ENCODE data around the gene TAF3. TPM values are rescaled to one million over a fixed set of nuclear protein-coding genes. Genes with fewer than 3 reads are reported as not detected.

Gene TAF3
- polyA plus RNA-seq, 1 donor (not counting 4 experiments of a cell fraction or from before 2014, with no cell fraction given) = 2.0 TPM

DNA sequence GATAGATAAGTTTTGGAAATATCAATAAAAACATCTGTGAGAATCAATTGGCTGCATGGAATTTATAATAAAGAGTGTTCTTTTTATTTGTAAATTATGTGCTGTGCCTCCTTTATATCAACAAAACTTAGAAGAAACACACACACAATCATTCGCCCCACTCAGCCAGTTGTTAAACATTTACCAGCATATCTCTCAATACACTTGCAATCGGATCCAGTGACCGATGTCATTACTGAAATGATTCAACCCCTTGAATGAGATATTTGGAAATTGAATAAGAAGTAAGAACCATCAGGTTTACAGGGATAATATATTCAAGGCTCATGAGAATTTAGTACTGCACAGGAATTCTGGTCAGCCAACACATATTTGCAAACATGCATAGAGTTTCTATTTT is 35.6 kb downstream of the TAF3 start:
- peaks cover 10% of the 10 kb centered on the region for H3K79me2 ChIP-seq (ENCODE audit: control insufficient read depth, insufficient read depth, low read length)
- no peaks in the 10 kb centered on the region for H3K9me1 ChIP-seq (ENCODE audit: control insufficient read depth, extremely low read depth, insufficient read depth, low read length)
- H3K27me3 ChIP-seq (ENCODE audit: control insufficient read depth, extremely low read depth, insufficient read depth, low read length) = no peaks in the 10 kb centered on the region
- no peaks in the 10 kb centered on the region for H4K20me1 ChIP-seq (ENCODE audit: control insufficient read depth, extremely low read depth, insufficient read depth, low read length)
- H3K27ac ChIP-seq (ENCODE audit: control insufficient read depth, insufficient read depth, low read length) = no peak overlapping the region
- H2AFZ ChIP-seq (ENCODE audit: control insufficient read depth, low read length) = no peak overlapping the region
- no peak overlapping the region for H3K4me3 ChIP-seq (ENCODE audit: control insufficient read depth in 2 of 3, extremely low read depth in 1 of 3, insufficient read depth in 2 of 3, low read depth in 1 of 3, low read length in 3 of 3)
- no peak overlapping the region for H3K9ac ChIP-seq (ENCODE audit: control insufficient read depth, extremely low read depth, insufficient read depth, low read length)
- dilution Hi-C loops (cut with MboI; ENCODE audit: extremely low pct_ligation_motif_present, low sequenced_read_pairs) = no loop called here
- H3K4me2 ChIP-seq (ENCODE audit: control insufficient read depth, extremely low read depth, insufficient read depth, low read depth, low read length) = no peak overlapping the region
- no peak for FAIRE-seq
- H3K9me3 ChIP-seq (ENCODE audit: control insufficient read depth, low read depth, low read length) = no peaks in the 10 kb centered on the region
- no peaks in the 10 kb centered on the region for H3K4me1 ChIP-seq (ENCODE audit: control insufficient read depth, extremely low read depth, insufficient read depth, low read length)
- H3K36me3 ChIP-seq (ENCODE audit: control insufficient read depth in 2 of 2, extremely low read depth in 1 of 2, insufficient read depth in 2 of 2, low read length in 2 of 2) = no peaks in the 10 kb centered on the region
- no peak for TF ChIP-seq EZH2 (IDR thresholded peaks at IDR 0.05; ENCODE audit: low read length)
- TF ChIP-seq, protein P1, sequence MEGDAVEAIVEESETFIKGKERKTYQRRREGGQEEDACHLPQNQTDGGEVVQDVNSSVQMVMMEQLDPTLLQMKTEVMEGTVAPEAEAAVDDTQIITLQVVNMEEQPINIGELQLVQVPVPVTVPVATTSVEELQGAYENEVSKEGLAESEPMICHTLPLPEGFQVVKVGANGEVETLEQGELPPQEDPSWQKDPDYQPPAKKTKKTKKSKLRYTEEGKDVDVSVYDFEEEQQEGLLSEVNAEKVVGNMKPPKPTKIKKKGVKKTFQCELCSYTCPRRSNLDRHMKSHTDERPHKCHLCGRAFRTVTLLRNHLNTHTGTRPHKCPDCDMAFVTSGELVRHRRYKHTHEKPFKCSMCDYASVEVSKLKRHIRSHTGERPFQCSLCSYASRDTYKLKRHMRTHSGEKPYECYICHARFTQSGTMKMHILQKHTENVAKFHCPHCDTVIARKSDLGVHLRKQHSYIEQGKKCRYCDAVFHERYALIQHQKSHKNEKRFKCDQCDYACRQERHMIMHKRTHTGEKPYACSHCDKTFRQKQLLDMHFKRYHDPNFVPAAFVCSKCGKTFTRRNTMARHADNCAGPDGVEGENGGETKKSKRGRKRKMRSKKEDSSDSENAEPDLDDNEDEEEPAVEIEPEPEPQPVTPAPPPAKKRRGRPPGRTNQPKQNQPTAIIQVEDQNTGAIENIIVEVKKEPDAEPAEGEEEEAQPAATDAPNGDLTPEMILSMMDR (optimal IDR thresholded peaks at IDR 0.05 in 1 of 3, IDR thresholded peaks at IDR 0.05 in 1 of 3, conservative IDR thresholded peaks at IDR 0.05 in 1 of 3; ENCODE audit: extremely low read depth in 1 of 3, insufficient read depth in 2 of 3, low read length in 3 of 3) = no peak
- DNase-seq (ENCODE audit: low read depth, low spot score) = no peak

DNA sequence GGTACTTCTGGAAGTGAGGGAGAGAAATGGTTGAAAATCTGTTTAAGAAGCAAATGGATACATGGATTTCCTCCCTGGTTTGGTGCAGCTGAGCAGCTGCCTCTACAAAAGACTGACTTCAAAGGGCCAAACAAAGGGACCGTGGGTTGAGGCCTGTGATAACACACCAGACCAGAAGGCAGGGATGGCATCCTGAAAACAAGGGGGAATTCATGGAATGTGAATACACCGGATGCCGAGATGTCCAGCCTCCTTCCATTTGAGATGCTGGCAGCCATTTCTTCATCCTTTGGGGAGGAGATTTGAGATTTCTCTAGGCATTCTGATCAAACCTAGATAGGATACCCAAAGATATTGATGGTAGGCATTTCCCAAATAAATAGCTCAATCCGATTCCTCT is 36.9 kb downstream of the TAF3 start:
- no peaks in the 10 kb centered on the region for H3K36me3 ChIP-seq (ENCODE audit: control insufficient read depth in 2 of 2, extremely low read depth in 1 of 2, insufficient read depth in 2 of 2, low read length in 2 of 2)
- no peak for TF ChIP-seq EZH2 (IDR thresholded peaks at IDR 0.05; ENCODE audit: low read length)
- TF ChIP-seq, protein P1 (optimal IDR thresholded peaks at IDR 0.05 in 1 of 3, IDR thresholded peaks at IDR 0.05 in 1 of 3, conservative IDR thresholded peaks at IDR 0.05 in 1 of 3; ENCODE audit: extremely low read depth in 1 of 3, insufficient read depth in 2 of 3, low read length in 3 of 3) = no peak
- H3K4me3 ChIP-seq (ENCODE audit: control insufficient read depth in 2 of 3, extremely low read depth in 1 of 3, insufficient read depth in 2 of 3, low read depth in 1 of 3, low read length in 3 of 3) = no peak overlapping the region
- H3K4me1 ChIP-seq (ENCODE audit: control insufficient read depth, extremely low read depth, insufficient read depth, low read length) = no peaks in the 10 kb centered on the region
- no peaks in the 10 kb centered on the region for H3K9me3 ChIP-seq (ENCODE audit: control insufficient read depth, low read depth, low read length)
- H3K9me1 ChIP-seq (ENCODE audit: control insufficient read depth, extremely low read depth, insufficient read depth, low read length) = no peaks in the 10 kb centered on the region
- H3K4me2 ChIP-seq (ENCODE audit: control insufficient read depth, extremely low read depth, insufficient read depth, low read depth, low read length) = no peak overlapping the region
- H3K27me3 ChIP-seq (ENCODE audit: control insufficient read depth, extremely low read depth, insufficient read depth, low read length) = no peaks in the 10 kb centered on the region
- H3K9ac ChIP-seq (ENCODE audit: control insufficient read depth, extremely low read depth, insufficient read depth, low read length) = no peak overlapping the region
- no peak overlapping the region for H2AFZ ChIP-seq (ENCODE audit: control insufficient read depth, low read length)
- no peak for DNase-seq (ENCODE audit: low read depth, low spot score)
- no peak for FAIRE-seq
- peaks cover 9% of the 10 kb centered on the region for H3K79me2 ChIP-seq (ENCODE audit: control insufficient read depth, insufficient read depth, low read length)
- dilution Hi-C loops (cut with MboI; ENCODE audit: extremely low pct_ligation_motif_present, low sequenced_read_pairs) = no loop called here
- no peak overlapping the region for H3K27ac ChIP-seq (ENCODE audit: control insufficient read depth, insufficient read depth, low read length)
- no peaks in the 10 kb centered on the region for H4K20me1 ChIP-seq (ENCODE audit: control insufficient read depth, extremely low read depth, insufficient read depth, low read length)

Data from keratinocyte (primary cell).